Activated naive CD8-positive, alpha-beta T cell (primary cell): ENCODE results near the gene RUNX2.

ENCODE experiments used
- H3K27ac Mint-ChIP-seq: one replicate; pipeline ENCODE4 v1.8.0; 2021; ENCODE audit warnings: mixed read lengths
- H3K27me3 Mint-ChIP-seq: one replicate; pipeline ENCODE4 v1.8.0; 2021; ENCODE audit warnings: mixed read lengths
- H3K36me3 Mint-ChIP-seq: one replicate; pipeline ENCODE4 v1.8.0; 2021; ENCODE audit warnings: mixed read lengths
- H3K4me1 Mint-ChIP-seq: one replicate; pipeline ENCODE4 v1.8.0; 2021; ENCODE audit warnings: low read depth, mixed read lengths
- H3K4me3 Mint-ChIP-seq: one replicate; pipeline ENCODE4 v1.8.0; 2021; ENCODE audit warnings: mild to moderate bottlenecking, mixed read lengths
- H3K9me3 Mint-ChIP-seq: one replicate; pipeline ENCODE4 v1.8.0; 2021; ENCODE audit warnings: low read depth, mixed read lengths

The RUNX2 gene

DNA sequence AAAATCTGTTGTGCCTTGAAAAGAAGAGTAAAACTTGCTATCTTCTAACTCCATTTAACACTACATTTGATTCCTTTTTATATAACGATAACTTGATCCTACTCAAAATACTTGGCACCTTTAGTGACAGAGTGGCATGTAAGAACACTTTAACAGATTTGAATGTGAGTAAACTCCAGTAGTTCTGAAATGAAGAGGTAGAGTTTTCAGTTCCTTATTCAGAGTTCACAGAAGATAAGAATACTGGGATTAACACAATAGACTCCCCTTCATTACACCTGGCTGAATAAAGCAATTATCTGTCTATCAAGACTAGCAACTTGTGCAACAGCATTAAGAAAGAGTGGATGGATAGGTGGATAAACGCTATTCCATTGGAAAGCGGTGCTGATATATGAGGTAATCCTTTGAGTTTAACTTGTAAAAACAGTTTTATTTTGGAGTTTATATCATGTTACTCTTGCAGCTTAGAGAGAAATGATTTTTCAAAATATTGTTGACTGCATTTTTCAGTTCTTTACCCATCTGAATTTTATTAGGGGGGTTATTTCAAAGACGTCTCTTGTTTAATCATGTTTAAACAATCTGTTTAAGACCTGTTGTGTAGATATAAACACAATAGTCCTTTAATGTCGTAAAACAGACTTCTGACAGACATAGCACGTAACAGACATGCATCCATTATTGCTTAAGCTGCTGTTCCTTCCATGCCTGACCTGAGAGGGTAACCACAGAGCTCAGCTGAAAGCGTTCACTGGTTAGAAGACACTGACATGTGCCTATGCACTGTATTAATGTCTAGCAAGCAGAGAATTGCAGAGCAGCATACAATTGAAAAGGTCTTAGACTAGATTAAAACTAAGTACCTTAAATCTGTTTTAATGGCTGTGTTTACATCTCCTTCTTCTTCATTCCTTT, 152.0 kb downstream of the RUNX2 start:
- H3K9me3 Mint-ChIP-seq: no peaks in the 10 kb centered on the region
- peaks cover 13% of the 10 kb centered on the region for H3K36me3 Mint-ChIP-seq
- no peaks in the 10 kb centered on the region for H3K27me3 Mint-ChIP-seq
- peak overlapping the region; percentile 65 for H3K27ac Mint-ChIP-seq
- H3K4me1 Mint-ChIP-seq: peaks cover 25% of the 10 kb centered on the region
- H3K4me3 Mint-ChIP-seq: peak overlapping the region; percentile 36

DNA sequence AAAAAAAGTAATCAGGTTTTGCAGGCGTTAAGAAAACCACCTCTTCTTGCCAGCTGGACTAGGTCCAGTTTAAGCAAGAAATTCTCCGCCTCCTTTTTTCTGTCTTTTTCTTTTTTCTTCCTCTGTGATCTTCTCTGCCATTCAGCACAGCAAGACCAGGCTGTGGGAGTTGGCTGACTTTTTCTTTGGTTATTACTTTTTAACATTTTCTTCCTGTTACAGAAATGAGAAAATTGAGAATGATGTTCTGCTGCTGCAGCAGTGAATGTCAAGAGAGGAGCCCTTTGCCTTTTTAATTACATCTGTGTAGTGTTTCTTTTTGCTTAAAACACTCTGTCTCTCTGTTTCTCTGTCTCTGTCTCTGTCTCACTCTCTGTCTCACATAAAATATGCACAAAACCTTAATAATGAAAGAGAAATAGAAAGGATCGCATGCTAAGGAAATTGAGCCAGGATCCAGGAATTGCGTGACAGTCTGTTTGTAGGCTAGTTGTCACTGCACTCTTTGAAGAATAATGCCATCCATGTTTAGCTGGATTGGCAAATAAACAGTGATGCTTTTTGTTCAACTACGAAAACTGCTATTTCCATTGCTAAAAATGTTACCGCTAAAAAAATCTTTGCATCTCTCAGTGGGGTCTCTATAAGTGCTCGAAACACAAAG, 152.8 kb downstream of the RUNX2 start:
- peak overlapping the region; percentile 36 for H3K4me3 Mint-ChIP-seq

DNA sequence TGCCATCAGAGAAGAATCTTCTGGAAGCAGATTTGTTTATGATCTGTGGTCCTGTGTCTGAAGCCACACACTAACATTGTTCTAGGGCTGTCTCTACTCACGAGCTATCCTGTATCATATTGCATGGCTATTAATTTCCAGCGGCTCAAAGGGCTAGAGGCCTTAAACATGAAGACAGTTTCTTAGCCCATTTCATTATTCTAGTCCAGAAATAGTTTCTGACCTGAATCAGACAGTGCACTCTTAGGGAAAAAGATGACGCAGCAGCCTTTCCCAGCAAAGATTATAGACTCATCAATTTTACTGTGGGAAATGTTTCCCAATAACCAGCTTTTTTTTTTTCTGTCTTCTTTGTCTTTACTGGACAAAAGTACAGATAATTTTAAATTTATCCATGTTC, 154.9 kb downstream of the RUNX2 start:
- Mint-ChIP-seq H3K9me3 (no peaks in the 10 kb centered on the region), H3K36me3 (peaks cover 12% of the 10 kb centered on the region), H3K4me1 (peaks cover 33% of the 10 kb centered on the region), H3K27me3 (no peaks in the 10 kb centered on the region), H3K4me3 (no peak overlapping the region), H3K27ac (no peak overlapping the region)

More for the DNA sequence above, 152.8 kb downstream of the RUNX2 start:
- peaks cover 12% of the 10 kb centered on the region for H3K36me3 Mint-ChIP-seq
- H3K27me3 Mint-ChIP-seq: no peaks in the 10 kb centered on the region
- H3K9me3 Mint-ChIP-seq: no peaks in the 10 kb centered on the region
- peak overlapping the region; percentile 64 for H3K27ac Mint-ChIP-seq
- H3K4me1 Mint-ChIP-seq: peaks cover 22% of the 10 kb centered on the region

DNA sequence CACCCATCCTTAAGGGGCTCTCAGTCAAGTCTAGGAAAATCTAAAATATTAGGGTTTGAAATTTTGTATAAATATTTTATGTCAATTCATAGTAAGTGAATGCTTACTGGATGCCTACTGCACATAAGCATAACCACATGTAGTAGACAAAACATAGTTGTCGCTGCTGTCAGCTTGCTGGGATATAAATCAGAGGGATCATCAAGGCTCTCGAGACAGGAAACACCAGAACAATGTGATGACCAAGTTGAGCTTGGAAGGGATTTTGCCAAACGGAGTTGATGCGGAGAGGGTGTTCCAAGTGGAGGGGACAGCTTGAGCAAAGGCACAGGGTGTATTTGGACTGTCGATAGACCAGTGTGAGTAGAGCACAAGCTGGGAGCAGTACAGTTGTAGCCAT, 155.4 kb downstream of the RUNX2 start:
- Mint-ChIP-seq H3K9me3 (no peaks in the 10 kb centered on the region), H3K4me1 (peaks cover 38% of the 10 kb centered on the region)

DNA sequence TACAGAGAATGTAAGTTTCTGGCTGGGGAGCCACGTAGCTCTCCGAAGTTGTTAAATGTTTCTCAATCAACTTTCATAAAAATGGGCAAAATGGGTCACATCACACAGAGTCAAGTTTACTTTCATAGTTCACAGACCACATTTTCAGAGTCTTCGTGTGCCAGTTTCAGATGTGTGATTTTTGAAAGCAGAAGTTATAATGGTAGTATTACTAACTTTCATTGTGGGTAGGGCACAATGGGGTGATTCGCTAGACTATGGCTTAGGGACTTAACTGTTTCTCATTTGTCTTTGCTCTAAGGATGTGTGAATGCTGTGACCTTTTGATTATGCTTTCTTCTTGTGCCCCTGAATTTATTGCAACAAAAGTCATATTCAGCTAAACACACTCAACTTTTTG, 158.6 kb downstream of the RUNX2 start:
- peaks cover 17% of the 10 kb centered on the region for H3K36me3 Mint-ChIP-seq
- H3K9me3 Mint-ChIP-seq: no peaks in the 10 kb centered on the region
- peak overlapping the region; percentile 76 for H3K27ac Mint-ChIP-seq
- peak overlapping the region; percentile 15 for H3K4me3 Mint-ChIP-seq
- peaks cover 46% of the 10 kb centered on the region for H3K4me1 Mint-ChIP-seq
- no peaks in the 10 kb centered on the region for H3K27me3 Mint-ChIP-seq

More for the DNA sequence above, 155.4 kb downstream of the RUNX2 start:
- no peak overlapping the region for H3K4me3 Mint-ChIP-seq
- H3K36me3 Mint-ChIP-seq: peaks cover 12% of the 10 kb centered on the region
- no peaks in the 10 kb centered on the region for H3K27me3 Mint-ChIP-seq
- H3K27ac Mint-ChIP-seq: peak overlapping the region; percentile 8

DNA sequence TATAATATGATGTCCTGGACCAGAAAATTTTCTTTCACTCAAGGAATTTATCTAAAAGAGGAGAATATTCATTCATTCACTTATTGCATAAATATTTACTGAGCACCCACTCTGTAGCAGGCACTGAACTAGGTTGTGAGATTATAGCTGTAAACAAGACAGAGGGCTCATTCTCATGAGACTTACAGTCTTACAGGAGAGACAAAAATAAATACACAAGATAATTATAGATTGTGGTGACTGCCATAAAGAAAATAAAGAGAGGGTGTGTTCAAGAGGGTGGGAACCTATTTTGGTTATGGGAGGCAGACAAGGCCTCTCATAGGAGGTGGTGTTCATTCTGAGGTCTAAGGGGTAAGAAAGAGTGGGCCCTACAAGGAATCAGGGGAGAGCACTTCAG, 159.5 kb downstream of the RUNX2 start:
- peak overlapping the region; percentile 18 for H3K4me3 Mint-ChIP-seq

DNA sequence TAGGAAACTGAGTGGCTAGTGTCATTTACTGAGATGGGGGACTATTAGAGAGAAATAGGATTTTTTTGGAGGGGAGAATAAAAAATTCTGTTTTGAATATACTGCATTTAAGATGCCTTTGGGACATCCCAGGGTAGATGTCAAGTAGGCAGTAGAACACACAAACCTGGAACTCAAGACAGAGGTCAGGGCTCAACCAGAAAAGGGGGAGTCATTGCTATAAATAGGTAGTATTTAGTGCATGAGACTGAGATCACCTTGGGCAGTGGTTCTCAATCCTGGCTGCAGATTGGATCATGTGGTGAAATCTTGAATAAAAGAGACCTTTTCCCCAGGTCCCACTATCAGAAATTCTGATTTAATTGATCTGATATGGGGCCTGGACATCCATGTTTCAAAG, 160.1 kb downstream of the RUNX2 start:
- peak overlapping the region; percentile 67 for H3K27ac Mint-ChIP-seq
- H3K27me3 Mint-ChIP-seq: no peaks in the 10 kb centered on the region
- H3K9me3 Mint-ChIP-seq: no peaks in the 10 kb centered on the region
- peaks cover 48% of the 10 kb centered on the region for H3K4me1 Mint-ChIP-seq
- H3K36me3 Mint-ChIP-seq: peaks cover 17% of the 10 kb centered on the region
- peak overlapping the region; percentile 18 for H3K4me3 Mint-ChIP-seq

More for the DNA sequence above, 159.5 kb downstream of the RUNX2 start:
- Mint-ChIP-seq H3K9me3 (no peaks in the 10 kb centered on the region), H3K27me3 (no peaks in the 10 kb centered on the region), H3K4me1 (peaks cover 46% of the 10 kb centered on the region), H3K27ac (peak overlapping the region; percentile 67), H3K36me3 (peaks cover 16% of the 10 kb centered on the region)

DNA sequence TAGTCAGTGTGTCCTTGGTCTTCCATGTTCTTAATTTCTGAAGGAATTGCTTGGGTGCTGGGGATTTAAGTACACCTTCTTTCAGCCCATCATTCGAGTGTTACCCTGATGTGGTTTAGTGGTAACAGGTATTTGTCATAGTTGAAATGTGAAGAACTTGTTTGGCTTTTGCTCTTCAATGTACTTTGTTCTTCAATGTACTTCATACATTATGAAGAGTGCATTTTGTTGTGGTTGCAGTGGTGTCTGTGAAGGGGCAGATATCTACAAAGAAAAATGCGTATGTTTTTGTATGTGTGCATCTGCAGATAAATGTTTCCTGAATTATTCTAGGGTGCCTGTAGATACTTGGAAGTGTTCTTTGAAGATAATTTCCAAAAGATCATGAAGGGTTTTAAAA, 160.8 kb downstream of the RUNX2 start:
- peaks cover 50% of the 10 kb centered on the region for H3K4me1 Mint-ChIP-seq
- peaks cover 17% of the 10 kb centered on the region for H3K36me3 Mint-ChIP-seq
- H3K27me3 Mint-ChIP-seq: no peaks in the 10 kb centered on the region
- peak overlapping the region; percentile 55 for H3K4me3 Mint-ChIP-seq
- H3K27ac Mint-ChIP-seq: peak overlapping the region; percentile 48
- H3K9me3 Mint-ChIP-seq: no peaks in the 10 kb centered on the region

DNA sequence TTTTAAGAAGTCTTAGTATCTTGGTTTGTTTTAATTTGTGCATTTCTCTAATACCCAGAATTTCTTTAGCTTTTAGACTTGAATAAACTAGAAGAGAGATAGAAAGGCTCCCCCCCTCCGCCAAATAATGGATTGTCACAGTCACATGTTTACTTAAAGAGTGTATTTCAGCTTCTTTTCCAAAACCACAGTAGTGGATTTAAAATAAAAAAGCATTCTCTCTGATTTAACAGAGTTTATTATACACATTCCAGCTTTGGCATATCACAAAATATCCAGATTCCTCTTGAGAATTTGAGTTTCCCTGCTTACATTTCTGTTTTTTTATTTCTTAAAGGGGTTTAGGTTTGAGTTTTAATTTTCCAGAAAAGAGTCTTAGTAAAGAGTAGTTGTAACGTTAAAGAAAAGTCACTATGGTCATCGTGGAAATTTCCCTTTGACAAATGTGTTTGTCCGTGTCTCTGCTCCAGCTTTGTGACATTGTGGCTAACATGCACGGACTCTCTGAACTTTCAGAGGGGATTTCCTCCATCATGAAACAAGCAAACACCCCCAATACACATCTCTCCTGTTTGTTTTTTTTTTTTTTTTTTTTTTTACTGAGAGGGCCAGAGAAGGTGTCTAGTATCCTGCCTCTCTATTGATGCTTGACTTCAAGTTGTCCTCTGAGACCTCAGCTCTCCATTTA, 163.1 kb downstream of the RUNX2 start:
- H3K4me3 Mint-ChIP-seq: no peak overlapping the region
- H3K36me3 Mint-ChIP-seq: peaks cover 16% of the 10 kb centered on the region
- peaks cover 73% of the 10 kb centered on the region for H3K4me1 Mint-ChIP-seq
- H3K27me3 Mint-ChIP-seq: no peaks in the 10 kb centered on the region
- H3K27ac Mint-ChIP-seq: no peak overlapping the region
- H3K9me3 Mint-ChIP-seq: no peaks in the 10 kb centered on the region

DNA sequence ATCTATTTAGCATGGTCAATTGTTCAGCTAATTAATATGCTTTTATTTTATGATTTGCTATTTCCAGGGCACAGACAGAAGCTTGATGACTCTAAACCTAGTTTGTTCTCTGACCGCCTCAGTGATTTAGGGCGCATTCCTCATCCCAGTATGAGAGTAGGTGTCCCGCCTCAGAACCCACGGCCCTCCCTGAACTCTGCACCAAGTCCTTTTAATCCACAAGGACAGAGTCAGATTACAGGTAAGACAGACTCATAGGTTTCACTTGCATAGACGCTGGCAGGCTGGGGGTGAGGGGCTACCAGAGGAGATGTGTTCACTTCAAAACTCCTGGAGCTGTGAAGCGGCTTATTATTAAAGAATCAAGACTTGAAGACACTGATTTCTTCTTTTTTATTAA, 163.7 kb downstream of the RUNX2 start:
- H3K27me3 Mint-ChIP-seq: no peaks in the 10 kb centered on the region
- peaks cover 76% of the 10 kb centered on the region for H3K4me1 Mint-ChIP-seq
- H3K27ac Mint-ChIP-seq: no peak overlapping the region
- no peak overlapping the region for H3K4me3 Mint-ChIP-seq
- peaks cover 16% of the 10 kb centered on the region for H3K36me3 Mint-ChIP-seq
- H3K9me3 Mint-ChIP-seq: no peaks in the 10 kb centered on the region

DNA sequence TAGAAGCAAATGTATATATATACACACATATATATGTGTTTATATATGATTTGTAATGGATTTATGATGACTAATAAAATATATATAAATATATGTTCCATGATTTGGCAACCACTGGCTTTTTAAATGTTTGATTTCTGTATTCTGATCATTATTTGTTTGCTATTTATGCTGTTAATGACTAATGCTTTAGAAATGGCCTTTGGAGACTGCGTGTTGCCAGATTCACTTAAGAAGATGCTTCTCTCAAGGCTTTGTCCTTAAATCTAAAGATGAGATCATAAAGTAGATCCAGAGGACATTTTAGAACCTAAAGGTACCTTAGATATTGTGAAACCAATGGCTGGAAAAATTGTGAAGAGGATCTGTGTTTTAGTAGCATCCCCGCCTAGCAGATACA, 165.6 kb downstream of the RUNX2 start:
- Mint-ChIP-seq H3K36me3 (peaks cover 22% of the 10 kb centered on the region), H3K9me3 (no peaks in the 10 kb centered on the region), H3K4me3 (no peak overlapping the region), H3K27me3 (no peaks in the 10 kb centered on the region), H3K27ac (peak overlapping the region; percentile 54), H3K4me1 (peaks cover 66% of the 10 kb centered on the region)

DNA sequence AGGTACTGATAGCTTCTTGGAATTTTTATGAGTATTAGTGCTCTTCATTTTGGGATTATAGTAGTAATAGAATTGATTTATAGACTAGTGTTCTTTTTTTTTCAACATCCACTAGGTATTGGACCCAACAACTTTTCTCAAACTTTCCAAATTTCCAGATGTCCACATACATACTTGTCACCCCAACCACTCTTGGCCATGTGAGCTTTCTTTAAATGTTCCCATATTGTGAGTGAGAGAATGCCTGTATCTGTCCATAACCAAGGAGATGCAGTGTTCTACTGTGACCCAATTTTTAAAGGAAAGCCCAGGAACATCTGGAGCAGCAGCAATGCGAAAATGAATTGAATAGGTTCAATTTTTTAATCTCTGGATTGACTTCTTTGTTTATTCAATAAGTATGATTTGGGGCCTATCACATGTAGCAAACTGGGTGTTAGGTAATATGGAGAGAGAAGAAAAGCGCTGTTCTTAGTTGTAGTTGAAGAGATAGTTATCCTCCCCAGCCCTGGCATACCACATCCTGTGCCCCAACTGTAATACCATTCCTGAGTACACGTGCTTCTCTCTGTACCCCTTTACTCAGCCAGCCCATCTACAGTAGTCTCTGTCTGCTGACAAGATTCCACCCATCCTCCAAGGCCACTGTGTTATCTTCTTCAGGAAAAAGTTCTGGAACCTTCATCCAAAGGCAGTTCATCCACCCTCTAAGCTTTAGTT, 166.4 kb downstream of the RUNX2 start:
- peaks cover 60% of the 10 kb centered on the region for H3K4me1 Mint-ChIP-seq
- H3K4me3 Mint-ChIP-seq: peak overlapping the region; percentile 3
- H3K27me3 Mint-ChIP-seq: no peaks in the 10 kb centered on the region
- H3K9me3 Mint-ChIP-seq: no peaks in the 10 kb centered on the region
- peak overlapping the region; percentile 86 for H3K27ac Mint-ChIP-seq
- H3K36me3 Mint-ChIP-seq: peaks cover 20% of the 10 kb centered on the region

DNA sequence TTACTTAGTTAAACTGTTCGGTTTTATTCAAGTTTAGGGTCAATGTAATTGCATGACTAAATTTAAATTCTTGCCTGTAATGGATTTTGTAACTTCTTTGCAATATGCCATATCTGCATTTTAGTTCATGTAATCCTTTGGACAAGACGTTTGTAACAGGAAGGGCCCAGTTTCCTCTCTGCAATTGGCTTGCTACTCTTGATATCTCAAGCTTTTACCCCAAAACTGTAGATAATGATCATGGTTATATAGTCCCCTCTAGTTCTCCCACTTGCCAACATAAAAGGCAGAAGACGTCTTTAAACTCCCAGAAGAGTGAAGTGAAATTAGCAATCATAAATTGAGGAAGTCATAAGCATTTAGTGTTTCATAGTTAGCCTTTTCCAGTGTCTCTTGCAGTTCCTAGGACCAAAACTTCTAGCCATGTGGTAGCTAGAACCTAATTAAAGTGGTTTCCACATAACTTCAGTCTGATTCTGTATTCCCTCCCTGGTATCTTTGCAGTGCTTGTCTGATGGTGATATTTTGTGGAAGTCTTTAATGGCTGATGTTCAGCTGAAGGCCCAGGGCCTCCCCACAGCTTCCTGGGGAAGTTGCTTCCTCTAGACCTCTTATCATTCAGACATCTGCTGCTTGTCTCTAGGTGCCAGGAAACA, 167.4 kb downstream of the RUNX2 start:
- peaks cover 23% of the 10 kb centered on the region for H3K36me3 Mint-ChIP-seq
- peak overlapping the region; percentile 86 for H3K27ac Mint-ChIP-seq
- H3K4me3 Mint-ChIP-seq: peak overlapping the region; percentile 63
- peaks cover 54% of the 10 kb centered on the region for H3K4me1 Mint-ChIP-seq
- no peaks in the 10 kb centered on the region for H3K27me3 Mint-ChIP-seq
- no peaks in the 10 kb centered on the region for H3K9me3 Mint-ChIP-seq

DNA sequence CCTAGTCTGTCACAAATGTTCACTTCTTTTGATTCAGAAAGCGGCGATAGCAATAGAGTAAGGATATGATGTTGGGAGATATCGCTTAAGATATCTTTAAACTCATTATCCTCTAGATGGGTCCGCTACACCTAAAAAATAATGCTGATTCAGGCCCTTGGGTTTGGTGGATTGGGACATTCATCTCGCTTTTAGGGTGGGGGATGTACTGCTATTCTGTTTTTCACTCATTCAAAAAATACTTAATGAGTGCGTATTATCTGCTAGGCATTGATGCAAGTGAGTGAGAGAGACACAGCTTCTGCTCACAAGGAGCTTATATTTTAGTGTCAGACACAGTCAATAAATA, 167.9 kb downstream of the RUNX2 start:
- Mint-ChIP-seq H3K27ac (peak overlapping the region; percentile 86), H3K4me1 (peaks cover 49% of the 10 kb centered on the region)

More for the DNA sequence above, 167.9 kb downstream of the RUNX2 start:
- H3K4me3 Mint-ChIP-seq: peak overlapping the region; percentile 63
- H3K9me3 Mint-ChIP-seq: no peaks in the 10 kb centered on the region
- H3K36me3 Mint-ChIP-seq: peaks cover 22% of the 10 kb centered on the region
- H3K27me3 Mint-ChIP-seq: no peaks in the 10 kb centered on the region
